ENCODE data around the gene WHRN.

The WHRN gene

GRCh38 chr9:114357360-114357759 lies 147.9 kb downstream of the WHRN start:
- no peak for DNase-seq (ENCODE audit: low spot score)
- in situ Hi-C loops (cut with MboI; ENCODE audit: low pct_unique_long_range_greater_than_20kb, low sequenced_read_pairs, unreplicated experiment) = no loop called here
- no peak for TF ChIP-seq CTCF (IDR thresholded peaks at IDR 0.05; ENCODE audit: extremely low read depth, insufficient read depth, missing control alignments)

GRCh38 chr9:114356792-114357191 lies 148.5 kb downstream of the WHRN start:
- in situ Hi-C loops (cut with MboI; ENCODE audit: low pct_unique_long_range_greater_than_20kb, low sequenced_read_pairs, unreplicated experiment) = no loop called here
- no peak for DNase-seq (ENCODE audit: low spot score)
- no peak for TF ChIP-seq CTCF (IDR thresholded peaks at IDR 0.05; ENCODE audit: extremely low read depth, insufficient read depth, missing control alignments)

DNA sequence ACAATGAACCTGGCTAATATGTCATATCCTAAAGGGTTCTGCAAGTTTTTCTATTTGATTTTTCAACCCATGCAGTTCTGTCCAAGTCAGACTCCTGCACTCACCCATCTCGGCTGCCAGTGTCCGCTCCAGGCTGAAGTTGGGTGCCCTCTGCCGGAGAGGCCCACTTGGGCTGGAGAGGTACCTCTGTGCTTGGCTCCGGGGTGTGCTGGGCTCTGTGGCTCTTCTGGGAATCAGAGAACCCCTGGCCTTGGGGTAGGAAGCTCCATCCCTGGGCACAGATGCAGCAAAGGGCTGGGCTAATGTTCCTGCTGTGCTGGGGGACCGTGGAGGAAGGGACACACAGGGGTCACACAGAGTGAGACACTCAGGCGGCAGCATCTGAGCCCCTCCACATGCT lies 149.5 kb downstream of the WHRN start:
- in situ Hi-C loops (cut with MboI; ENCODE audit: low pct_unique_long_range_greater_than_20kb, low sequenced_read_pairs, unreplicated experiment) = no loop called here
- TF ChIP-seq CTCF (IDR thresholded peaks at IDR 0.05; ENCODE audit: extremely low read depth, insufficient read depth, missing control alignments) = no peak
- no peak for DNase-seq (ENCODE audit: low spot score)
